Inferior parietal cortex (tissue), 1 donor: Measurements from ENCODE around the gene TUBGCP5.

Experiments used
- DNase-seq: peaks from one replicate; pipeline ENCODE4 v3.0.0-alpha.2; 2016; ENCODE audit errors: extremely low spot score

Gene TUBGCP5

GRCh38 chr15:22978691-22979237 lies 60.6 kb downstream of the TUBGCP5 start:
- DNase-seq = no peak

DNA sequence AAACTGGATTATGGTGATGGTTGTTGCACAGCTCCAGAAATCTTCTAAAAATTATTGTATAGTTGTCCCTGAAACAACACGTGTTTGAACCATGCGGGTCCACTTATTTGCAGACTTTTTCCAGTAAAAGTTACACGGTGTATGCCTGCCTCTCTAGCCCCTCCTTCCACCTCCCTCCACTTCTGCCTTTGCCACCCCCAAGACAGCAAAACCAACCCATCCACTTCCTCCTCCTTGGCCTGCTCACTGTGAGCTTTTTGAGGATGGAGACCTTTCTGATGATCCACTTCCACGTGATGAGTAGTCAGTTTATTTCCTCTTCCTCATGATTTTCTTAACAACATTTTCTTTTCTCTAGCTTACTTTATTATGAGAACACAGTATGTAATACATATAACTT lies 64.6 kb downstream of the TUBGCP5 start:
- no peak for DNase-seq

- no peak for DNase-seq
Observed at GRCh38 chr15:22973987-22974386, 65.4 kb downstream of the TUBGCP5 start.

GRCh38 chr15:22973286-22973685 lies 66.1 kb downstream of the TUBGCP5 start:
- DNase-seq = no peak

GRCh38 chr15:22969489-22969888 lies 69.9 kb downstream of the TUBGCP5 start:
- no peak for DNase-seq

DNA sequence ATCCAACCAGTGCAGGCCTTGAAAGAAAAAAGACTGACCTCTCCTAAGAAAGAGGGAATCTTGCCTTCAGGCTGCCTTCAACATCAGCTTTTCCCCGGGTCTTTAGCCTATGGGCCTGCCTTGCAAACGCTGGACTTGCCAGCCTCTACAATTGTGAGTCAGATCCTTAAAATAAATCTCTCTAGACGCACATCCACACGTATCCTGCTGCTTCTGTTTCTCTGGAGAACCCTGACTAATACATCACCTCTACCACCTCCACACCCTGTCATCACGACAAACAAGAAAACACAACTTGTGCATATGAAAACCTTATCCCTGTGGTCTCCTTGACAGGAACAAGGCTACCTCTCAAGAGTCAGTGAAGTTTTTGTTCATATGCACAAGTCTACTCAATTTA lies 71.0 kb downstream of the TUBGCP5 start:
- DNase-seq = peak; percentile 38

GRCh38 chr15:22967084-22967770 lies 72.1 kb downstream of the TUBGCP5 start:
- no peak for DNase-seq

DNA sequence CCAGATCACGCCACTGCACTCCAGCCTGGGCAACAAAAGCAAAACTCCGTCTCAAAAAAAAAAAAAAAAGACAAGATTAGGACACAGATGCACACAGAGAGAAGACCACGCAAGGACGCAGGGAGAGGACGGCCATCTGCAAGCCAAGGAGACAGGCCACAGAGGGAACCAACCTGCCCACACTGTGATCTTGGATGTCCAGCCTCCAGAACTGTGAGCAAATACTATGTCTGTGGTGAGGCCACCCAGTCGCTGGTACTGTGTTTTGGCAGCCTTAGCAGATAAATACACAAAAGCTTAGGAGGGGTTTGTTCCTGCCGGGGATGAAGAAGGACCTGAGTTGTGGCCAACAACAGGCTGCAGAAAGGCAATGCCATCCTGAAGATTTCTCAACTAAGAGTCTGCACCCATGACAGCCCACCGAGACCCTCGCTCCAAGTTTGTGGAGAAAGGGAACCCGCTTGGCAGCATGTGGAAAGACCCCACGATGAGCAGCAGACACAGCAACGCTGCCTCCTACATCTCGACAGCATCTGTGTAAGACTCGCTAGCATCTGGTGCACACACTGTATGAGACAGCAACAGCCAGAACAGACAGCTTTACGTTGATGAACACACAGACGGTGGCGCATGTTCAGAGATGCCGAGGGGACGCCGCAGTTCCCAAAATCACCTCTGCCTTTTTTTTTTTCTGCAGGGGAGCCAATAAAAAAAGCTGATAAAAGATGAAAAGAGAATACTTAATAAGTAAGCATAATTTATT lies 72.9 kb downstream of the TUBGCP5 start:
- no peak for DNase-seq

DNA sequence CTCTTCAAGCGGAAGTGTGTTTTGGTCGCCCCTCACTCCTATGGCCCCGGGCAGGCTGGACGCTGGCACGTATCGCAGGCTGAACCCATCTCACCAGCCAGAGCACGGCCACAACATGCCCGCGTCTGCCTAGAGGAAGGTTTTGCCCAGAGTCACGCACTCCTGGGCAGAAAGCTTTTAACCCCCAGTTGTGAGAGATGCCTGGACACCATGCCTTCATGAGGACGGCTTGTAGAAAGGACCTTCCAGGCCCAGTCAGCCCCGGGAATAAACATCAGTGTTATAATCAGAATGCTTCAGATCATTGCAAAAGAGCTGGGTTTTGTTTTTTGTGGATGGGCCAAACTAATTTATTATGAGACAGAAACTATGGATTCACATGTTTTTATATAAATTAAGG lies 75.7 kb downstream of the TUBGCP5 start:
- no peak for DNase-seq

- no peak for DNase-seq
Observed at GRCh38 chr15:22962611-22963010, 76.8 kb downstream of the TUBGCP5 start.

DNA sequence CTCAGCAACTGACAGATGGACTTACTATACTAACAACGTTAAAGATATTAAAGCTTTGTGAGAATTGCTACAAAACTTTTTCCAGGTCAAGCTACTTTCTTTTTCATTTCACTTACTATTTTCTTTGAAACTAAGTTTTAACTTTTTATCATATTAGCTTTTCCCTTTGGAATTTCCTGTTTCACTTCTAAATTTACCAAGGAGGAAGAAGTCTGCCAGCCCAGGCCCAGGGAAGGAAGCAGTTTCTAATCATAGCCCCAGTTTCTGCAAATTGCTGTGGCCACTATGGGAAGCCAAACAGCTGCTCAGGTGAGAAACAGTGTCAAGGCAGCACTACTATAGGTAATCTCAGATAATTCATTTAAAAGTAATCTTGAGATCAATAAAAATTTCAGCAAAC lies 77.6 kb downstream of the TUBGCP5 start:
- no peak for DNase-seq

GRCh38 chr15:22960556-22960955 lies 78.8 kb downstream of the TUBGCP5 start:
- DNase-seq = no peak

DNA sequence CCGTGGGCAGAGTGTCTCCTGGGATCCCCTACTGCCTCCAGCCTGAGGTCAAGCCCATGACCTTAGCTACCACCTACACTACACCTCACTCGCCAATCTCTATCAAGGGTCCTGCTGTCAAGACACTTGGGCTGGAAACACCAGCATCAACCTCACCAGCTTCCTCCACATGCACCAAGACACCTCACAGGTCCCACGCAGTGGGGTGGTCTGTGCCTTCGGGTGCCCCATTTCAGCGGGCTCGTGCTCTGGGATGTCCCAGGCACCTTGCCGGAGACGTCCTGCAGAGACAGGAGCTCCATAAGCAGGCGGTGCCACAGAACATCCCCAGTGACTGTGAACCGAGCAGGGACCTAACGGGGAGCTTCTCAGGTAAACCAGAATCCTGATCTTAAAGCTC lies 79.2 kb downstream of the TUBGCP5 start:
- DNase-seq = no peak

GRCh38 chr15:22959321-22960101 lies 79.9 kb downstream of the TUBGCP5 start:
- no peak for DNase-seq

DNA sequence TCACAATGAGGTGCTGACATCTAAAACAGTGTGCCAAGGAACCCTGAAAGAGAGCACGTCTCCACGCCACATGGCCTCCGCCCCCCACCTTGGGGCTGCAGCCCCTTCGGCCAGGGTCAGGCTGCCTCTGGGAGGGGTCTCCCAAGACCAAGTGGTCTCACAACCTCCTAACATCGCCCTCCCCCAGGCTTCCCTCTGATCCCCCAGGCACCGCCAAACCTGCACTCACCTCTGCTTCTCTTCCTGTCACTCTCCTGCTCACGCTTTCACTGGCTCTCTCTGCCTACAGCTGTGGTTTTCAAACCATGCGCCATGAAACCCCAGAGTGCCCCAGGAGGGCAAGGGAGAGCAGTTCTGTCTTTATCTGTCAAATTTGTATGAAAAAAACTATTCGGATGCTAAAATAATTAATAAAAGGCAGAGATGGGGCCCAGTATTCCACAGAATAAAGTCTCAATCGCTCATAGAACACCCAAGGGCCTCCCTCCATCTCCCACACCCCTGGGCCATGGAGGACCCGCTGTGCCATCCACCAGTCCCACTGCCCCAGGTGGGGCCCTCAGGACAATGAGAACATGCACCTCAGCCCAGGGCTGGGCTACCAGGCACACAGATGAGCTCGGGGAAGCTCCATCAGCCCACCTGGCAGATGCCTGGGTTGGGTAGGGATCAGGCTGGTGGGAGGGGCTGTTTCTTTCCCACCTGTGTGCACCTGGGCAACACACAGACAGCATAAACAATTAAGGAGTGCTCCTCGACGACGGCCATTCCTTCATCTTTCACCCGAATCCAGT lies 80.7 kb downstream of the TUBGCP5 start:
- no peak for DNase-seq

DNA sequence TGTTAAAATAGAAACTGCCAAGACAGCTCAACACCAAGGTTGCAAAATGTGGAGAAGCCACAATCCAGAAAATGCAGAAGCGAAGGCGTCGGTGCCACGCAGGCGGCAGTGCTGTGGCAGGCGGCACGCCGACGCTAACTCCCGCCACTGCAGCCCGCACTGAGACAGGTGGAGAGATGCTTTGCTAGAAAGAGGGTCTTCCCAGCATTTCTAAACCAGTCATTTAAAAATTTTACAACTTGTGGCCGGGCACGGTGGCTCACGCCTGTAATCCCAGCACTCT lies 82.5 kb downstream of the TUBGCP5 start:
- DNase-seq = peak; percentile 38

DNA sequence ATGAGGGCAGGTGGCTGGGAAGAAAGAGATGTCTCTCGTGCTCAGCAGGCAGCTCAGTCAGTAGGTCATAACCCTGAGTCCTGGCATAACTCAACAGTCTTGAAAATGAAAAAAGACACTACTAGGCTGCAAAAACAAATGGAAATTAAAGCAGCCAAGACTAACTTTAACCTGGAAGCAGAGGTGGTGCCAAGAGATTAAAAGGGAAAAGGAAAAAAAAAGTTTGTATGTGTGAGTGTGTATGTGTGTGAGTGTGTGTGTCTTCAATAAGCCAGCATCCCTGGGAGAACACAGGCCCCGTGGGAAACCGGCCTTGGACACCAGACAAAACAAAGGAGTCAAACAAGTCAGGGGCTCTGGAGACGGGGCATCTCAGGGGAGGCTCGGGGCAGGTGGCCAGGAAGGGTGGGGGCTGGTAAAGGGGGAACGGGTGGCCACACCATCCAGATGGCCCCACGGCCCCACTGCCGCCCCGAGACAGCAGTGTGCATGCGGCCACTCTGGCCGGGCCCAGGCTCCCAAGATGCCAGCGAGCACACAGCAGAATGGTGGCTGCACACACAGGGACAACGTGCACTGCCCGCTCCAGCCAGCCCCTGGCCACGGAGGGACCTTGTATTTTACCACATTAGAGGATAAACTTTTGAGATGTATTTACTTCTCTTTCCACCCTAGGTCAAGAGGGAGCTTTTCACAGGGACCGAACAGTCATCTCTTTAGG lies 83.0 kb downstream of the TUBGCP5 start:
- no peak for DNase-seq

GRCh38 chr15:22955544-22956119 lies 83.7 kb downstream of the TUBGCP5 start:
- no peak for DNase-seq

- DNase-seq = no peak
Observed at GRCh38 chr15:22954798-22955543, 84.4 kb downstream of the TUBGCP5 start.

DNA sequence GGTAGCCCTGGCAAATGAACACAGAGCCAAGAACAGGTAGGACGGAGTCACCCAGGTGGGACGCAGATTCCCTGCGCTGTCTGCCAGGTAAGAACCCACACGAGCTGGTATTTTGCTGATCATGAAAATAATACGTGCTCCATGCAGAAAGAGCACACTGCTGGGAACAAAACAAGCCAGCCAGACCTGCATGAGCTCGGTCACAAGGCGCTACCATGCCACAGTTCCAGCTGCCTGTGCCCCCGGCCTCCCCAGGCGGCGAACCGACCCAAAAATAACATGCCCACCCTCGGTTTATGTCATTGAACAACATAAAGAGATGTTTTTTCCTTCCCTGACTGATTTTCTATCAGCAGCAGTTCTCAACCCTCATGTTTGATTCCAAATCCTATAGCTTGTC lies 85.0 kb downstream of the TUBGCP5 start:
- no peak for DNase-seq
